A673 (cell line): ENCODE data around the gene TJAP1.

Experiments used
- CTCF ChIP-seq: fragments of 300-800, 200-600 bp; sonication (generic); conservative IDR thresholded peaks from 2 replicates; pipeline ENCODE4 v1.5.1; 2017; ENCODE audit warnings: low read depth, mild to moderate bottlenecking, antibody characterized with exemption, low read length, moderate library complexity, mixed read lengths
- EZH2 ChIP-seq: fragments of 200-600 bp; sonication (generic); IDR thresholded peaks from 2 replicates; pipeline ENCODE4 v1.6.1; 2017; ENCODE audit warnings: borderline replicate concordance, low read depth, mild to moderate bottlenecking, mixed read lengths, antibody characterized with exemption, low read length; ENCODE audit not compliant: poor library complexity, severe bottlenecking

GRCh38 chr6:43496370-43497128 is 19.2 kb downstream of the TJAP1 start:
- TF ChIP-seq CTCF (peak; percentile 42), EZH2 (no peak)
